Measurements from ENCODE around the gene PRKCH.

Gene PRKCH

DNA sequence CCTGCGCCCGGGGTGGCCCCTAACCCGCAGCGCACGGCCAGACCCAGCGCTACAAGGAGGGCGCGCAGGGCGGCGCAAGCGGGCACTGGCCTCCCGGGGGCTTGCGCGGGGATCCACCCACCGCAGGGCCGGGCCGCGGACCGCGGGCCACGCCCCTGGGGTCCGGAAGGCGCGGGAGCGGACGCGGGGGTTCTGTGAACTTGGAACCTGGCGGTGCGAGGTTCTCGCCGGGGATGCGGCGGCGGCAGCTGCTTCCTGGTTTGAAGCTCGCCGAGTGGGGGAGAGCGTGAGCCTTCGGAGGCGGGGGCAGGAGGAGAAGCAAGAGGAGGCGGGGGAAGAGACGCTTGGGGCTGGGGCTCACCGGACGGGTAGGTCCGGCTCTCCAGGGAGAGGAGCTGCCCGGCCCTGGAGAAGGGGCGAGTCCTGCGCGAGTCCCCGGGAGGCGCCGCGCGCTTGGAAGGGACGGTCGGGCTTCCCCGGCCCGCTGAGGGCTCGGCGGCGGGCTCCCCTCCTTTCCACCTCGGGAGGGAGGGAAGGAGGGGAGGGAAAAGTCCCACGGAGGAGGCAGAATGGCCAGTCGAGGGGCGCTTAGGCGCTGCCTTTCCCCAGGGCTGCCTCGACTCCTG lies at the start of gene PRKCH:
Gene PRKCH (plus strand): TSS at position 195 of the 626 bp plus-strand sequence. CDS start 523 bp downstream, outside the sequence.
- peak within 1 kb of the TSS; percentile 90 for H3K4me3 ChIP-seq (ENCODE audit: low read length)
- TF ChIP-seq ZNF274 (IDR thresholded peaks at IDR 0.05; ENCODE audit: low read depth, low read length), result no peak

DNA sequence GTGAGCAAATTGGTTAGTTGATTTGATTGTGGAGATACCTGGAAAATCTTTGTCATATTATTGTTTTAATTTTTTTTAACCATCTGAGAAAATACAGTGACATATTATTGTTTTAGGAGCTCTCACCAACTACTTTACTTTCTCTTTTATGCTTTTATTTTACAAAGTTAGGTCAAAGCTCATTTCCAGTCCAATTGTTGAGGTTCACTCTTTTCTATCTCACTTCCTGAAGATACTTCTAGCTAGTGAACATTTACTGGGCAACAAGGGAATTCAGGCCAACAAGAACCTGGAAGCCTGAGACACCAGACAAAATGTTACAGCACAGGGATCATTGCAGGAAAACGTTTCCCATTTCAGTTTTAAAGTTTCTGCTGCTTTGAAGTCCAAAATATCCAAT lies 44.1 kb upstream of the PRKCH start:
- TF ChIP-seq ZNF274 (IDR thresholded peaks at IDR 0.05; ENCODE audit: low read depth, low read length), result no peak

DNA sequence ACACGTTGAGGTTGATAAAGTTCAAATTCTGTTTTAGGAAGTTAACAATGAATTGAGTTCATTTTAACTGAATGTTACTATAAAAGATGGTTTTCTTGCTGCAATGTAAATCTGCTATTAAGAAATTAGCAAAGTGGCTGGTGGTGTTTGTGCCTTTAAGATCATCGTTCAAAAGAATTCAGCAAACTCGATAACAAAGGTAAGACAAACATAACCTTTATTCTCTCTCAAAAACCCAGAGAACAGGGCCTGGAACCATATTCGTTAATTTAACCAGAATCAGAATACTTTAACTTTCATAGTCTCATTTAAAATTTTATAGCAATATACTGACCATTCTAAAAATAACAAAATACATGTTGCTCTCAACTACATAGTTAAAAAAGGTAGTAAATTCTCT lies 43.6 kb upstream of the PRKCH start:
- TF ChIP-seq ZNF274 (IDR thresholded peaks at IDR 0.05; ENCODE audit: low read depth, low read length), result no peak
- H3K4me3 ChIP-seq (ENCODE audit: low read length), result no peak overlapping the region

More for the DNA sequence above, 44.1 kb upstream of the PRKCH start:
- no peak overlapping the region for H3K4me3 ChIP-seq (ENCODE audit: low read length)

DNA sequence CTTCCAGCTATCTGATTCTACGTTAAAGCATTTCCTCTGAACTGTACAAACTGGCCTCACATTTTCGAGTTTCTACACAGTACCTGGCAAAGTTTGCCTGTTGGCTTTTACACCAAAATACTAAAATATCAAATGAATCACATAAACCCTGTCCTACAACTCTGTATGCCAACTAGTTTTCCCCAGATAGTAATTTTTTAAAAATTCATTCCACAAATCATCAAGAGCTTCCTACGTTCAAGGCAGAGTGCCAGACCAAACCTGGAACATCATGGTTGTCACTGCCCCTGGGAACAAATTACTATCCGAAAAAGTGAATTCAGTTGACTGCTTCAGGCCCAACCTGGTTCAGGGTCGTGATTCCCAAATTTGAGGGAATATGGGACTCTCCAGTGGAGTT lies 42.3 kb upstream of the PRKCH start:
- TF ChIP-seq ZNF274 (IDR thresholded peaks at IDR 0.05; ENCODE audit: low read depth, low read length), result no peak

GRCh38 chr14:61280092-61280525 lies 41.3 kb upstream of the PRKCH start:
- H3K4me3 ChIP-seq (ENCODE audit: low read length), result peak overlapping the region; percentile 25; the same call in 1 of the 2 replicates
- no peak for TF ChIP-seq ZNF274 (IDR thresholded peaks at IDR 0.05; ENCODE audit: low read depth, low read length)

More for the DNA sequence above, 42.3 kb upstream of the PRKCH start:
- no peak overlapping the region for H3K4me3 ChIP-seq (ENCODE audit: low read length)

- H3K4me3 ChIP-seq (ENCODE audit: low read length), result peak overlapping the region; percentile 25; the same call in 1 of the 2 replicates
- TF ChIP-seq ZNF274 (IDR thresholded peaks at IDR 0.05; ENCODE audit: low read depth, low read length), result no peak
Observed at GRCh38 chr14:61280526-61281185, 40.7 kb upstream of the PRKCH start.

DNA sequence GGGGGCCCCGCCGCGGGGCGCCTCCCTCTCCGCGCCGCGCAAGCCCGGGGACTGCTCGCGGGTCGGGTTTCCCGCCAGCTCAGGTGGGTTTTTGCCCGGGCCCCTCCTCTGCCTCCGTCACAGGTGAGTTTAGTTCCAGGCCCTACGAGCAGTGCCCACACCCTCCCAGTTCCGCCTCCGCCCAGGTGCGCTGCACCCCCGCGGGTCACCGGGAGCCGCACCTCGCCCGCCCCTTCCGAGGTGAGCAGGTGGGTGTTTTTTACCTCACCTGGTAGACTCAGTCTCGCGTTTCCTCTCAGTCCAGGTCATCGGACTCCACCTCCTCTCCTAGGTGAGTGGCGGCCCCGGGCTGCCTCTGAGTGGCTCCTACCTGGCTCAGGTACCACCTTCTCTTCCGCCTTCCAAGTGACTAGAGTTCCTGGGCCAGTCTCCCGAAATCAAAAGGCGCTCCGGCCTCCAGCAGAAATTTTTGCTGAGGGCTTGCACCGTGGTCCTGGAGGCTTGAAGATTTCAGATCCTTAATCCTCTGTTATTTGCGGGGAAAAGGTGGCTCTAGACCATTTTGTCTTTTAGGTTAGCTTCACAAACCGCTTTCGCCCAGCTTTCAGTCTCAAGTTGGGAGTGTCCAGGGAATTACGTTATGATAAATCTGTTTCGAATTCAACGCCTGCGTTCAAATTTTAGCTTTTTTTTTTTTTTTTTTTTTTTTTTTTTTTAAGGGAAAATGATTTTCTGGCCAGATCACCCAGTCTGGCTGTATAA lies 40.0 kb upstream of the PRKCH start, which contains the start of gene TMEM30B:
Gene TMEM30B (minus strand): TSS at position 153 of the 762 bp plus-strand sequence. CDS start 191 bp downstream, outside the sequence.
- H3K4me3 ChIP-seq (ENCODE audit: low read length), result peak within 1 kb of the TSS; percentile 25; the same call in 1 of the 2 replicates
- TF ChIP-seq ZNF274 (IDR thresholded peaks at IDR 0.05; ENCODE audit: low read depth, low read length), result no peak

- H3K4me3 ChIP-seq (ENCODE audit: low read length), result no peak overlapping the region
- no peak for TF ChIP-seq ZNF274 (IDR thresholded peaks at IDR 0.05; ENCODE audit: low read depth, low read length)
Observed at GRCh38 chr14:61281948-61282275, 39.5 kb upstream of the PRKCH start.

DNA sequence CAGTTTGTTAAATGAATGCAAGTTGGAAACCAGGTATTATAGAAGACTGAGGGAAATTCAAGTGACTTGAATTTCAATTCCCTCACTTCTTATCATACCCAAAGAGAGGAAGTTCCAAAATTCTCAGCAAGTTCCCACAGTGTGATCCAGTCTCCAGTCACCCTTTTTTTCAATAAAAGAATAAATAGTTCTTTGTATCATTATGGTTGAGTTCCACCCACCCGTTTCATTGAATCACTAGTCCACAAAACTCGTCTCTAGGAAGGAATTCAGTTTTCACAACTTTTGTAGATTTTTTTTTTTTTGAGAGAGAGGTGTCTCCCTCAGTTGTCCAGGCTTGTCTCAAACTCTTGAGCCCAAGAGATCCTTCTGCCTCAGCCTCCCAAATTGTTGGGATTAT lies 38.6 kb upstream of the PRKCH start:
- no peak overlapping the region for H3K4me3 ChIP-seq (ENCODE audit: low read length)
- no peak for TF ChIP-seq ZNF274 (IDR thresholded peaks at IDR 0.05; ENCODE audit: low read depth, low read length)

- no peak for TF ChIP-seq ZNF274 (IDR thresholded peaks at IDR 0.05; ENCODE audit: low read depth, low read length)
- H3K4me3 ChIP-seq (ENCODE audit: low read length), result no peak overlapping the region
Observed at GRCh38 chr14:61284001-61284400, 37.4 kb upstream of the PRKCH start.

DNA sequence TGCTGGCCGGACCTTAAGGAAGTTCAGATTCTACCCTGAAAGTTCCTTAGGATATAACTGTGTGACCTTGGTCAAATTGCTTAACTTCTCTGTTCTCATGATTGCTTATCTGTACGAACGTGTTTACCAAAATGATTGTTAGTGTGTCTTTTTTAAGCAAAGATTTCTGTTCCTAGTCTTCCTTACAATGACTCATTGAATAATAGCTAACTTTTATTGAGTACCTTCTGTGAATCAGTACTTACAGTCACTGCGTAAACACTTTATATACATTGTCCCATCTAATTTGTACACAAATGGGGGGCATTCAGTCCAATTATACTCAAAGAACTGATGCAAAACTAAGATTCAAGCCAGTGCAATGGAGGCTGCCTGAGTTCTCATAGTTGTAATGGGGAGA lies 36.0 kb upstream of the PRKCH start:
- H3K4me3 ChIP-seq (ENCODE audit: low read length), result no peak overlapping the region
- TF ChIP-seq ZNF274 (IDR thresholded peaks at IDR 0.05; ENCODE audit: low read depth, low read length), result no peak

DNA sequence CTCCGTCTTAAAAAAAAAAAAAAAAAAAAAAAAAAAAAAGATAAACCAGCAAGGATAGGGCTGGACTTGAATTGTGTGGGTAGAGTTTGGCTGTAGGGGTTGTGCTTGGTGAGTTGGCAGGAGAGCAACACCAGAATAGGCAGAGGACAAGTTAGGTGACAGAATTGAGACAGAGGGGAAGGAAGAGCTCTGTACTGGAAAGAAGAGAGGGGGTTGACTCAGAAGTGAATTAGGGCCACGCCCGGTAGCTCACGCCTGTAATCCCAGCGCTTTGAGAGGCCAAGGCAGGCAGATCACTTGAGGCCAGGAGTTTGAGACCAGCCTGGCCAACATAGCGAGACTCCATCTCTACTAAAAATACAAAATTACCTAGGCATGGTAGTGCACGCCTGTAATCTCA lies 34.2 kb upstream of the PRKCH start:
- no peak overlapping the region for H3K4me3 ChIP-seq (ENCODE audit: low read length)
- no peak for TF ChIP-seq ZNF274 (IDR thresholded peaks at IDR 0.05; ENCODE audit: low read depth, low read length)

- no peak overlapping the region for H3K4me3 ChIP-seq (ENCODE audit: low read length)
- no peak for TF ChIP-seq ZNF274 (IDR thresholded peaks at IDR 0.05; ENCODE audit: low read depth, low read length)
Observed at GRCh38 chr14:61288228-61288627, 33.2 kb upstream of the PRKCH start.

- H3K4me3 ChIP-seq (ENCODE audit: low read length), result no peak overlapping the region
- no peak for TF ChIP-seq ZNF274 (IDR thresholded peaks at IDR 0.05; ENCODE audit: low read depth, low read length)
Observed at GRCh38 chr14:61288720-61289119, 32.7 kb upstream of the PRKCH start.

GRCh38 chr14:61290701-61291100 lies 30.7 kb upstream of the PRKCH start:
- no peak overlapping the region for H3K4me3 ChIP-seq (ENCODE audit: low read length)
- no peak for TF ChIP-seq ZNF274 (IDR thresholded peaks at IDR 0.05; ENCODE audit: low read depth, low read length)
